A549 (cell line): ENCODE data around the gene OPA3. TPM values are rescaled to one million over a fixed set of nuclear protein-coding genes. Genes with fewer than 3 reads are reported as not detected.

ENCODE experiments used
- ATAC-seq, 2 experiments: fragments of 200-7000 bp in 1 of 2; fragments of >200 bp in 1 of 2; cut with Nextera tagmentation in 1 of 2; cut with Tn5 transposase in 1 of 2; 3 replicates each; pipeline versions ENCODE4 v1.8.0 to v1.9.1; 2018 to 2020; ENCODE audit warnings: mild to moderate bottlenecking in 1 of 2, moderate library complexity in 1 of 2
- CTCF ChIA-PET: fragments of 300-600 bp; sonication (Branson Sonifier 250); formaldehyde crosslinking; extraction: SDS; loops from one replicate; lab custom pipeline; 2021; ENCODE audit warnings: antibody characterized with exemption, inconsistent platforms; lab: Yijun Ruan, JAX
- POLR2A ChIA-PET: fragments of 350-600 bp; formaldehyde crosslinking; extraction: SDS; loops from one replicate; lab custom pipeline; 2021; ENCODE audit warnings: antibody characterized with exemption, inconsistent platforms; lab: Yijun Ruan, JAX
- DNase-seq, 2 experiments: peaks; one replicate each; pipeline versions ENCODE4 v3.0.0 to v3.0.0-alpha.2; 2011 to 2016; ENCODE audit warnings: low read depth in 1 of 2, low spot score in 1 of 2
- FAIRE-seq: peaks from 2 replicates; lab custom pipeline; 2011; peaks lifted over from hg19 to GRCh38; lab: Jason Lieb, UNC
- H3K27ac ChIP-seq, 2 experiments: fragments of >200 bp; sonication (Bioruptor Twin); formaldehyde crosslinking; 3 replicates each; pipeline ENCODE4 v1.5.1; 2016 to 2017
- H3K4me1 ChIP-seq: fragments of >200 bp; sonication (Bioruptor Twin); formaldehyde crosslinking; 3 replicates; pipeline ENCODE4 v1.6.1; 2016
- H3K4me2 ChIP-seq: fragments of >200 bp; sonication (Bioruptor Twin); formaldehyde crosslinking; 3 replicates; pipeline ENCODE4 v1.6.1; 2016
- H3K4me3 ChIP-seq: fragments of >200 bp; sonication (Bioruptor Twin); formaldehyde crosslinking; 3 replicates; pipeline ENCODE4 v1.5.1; 2016
- H3K9me3 ChIP-seq: fragments of >200 bp; sonication (Bioruptor Twin); formaldehyde crosslinking; 3 replicates; pipeline ENCODE4 v1.6.1; 2016
- CEBPB ChIP-seq, 2 experiments: fragments of >200 bp in 1 of 2; sonication (Bioruptor Twin) in 1 of 2; formaldehyde crosslinking in 1 of 2; IDR thresholded peaks; 2 replicates each; pipeline ENCODE4 v1.6.1; 2012 to 2016
- CHD2 ChIP-seq: fragments of 150-350 bp; IDR thresholded peaks from 2 replicates; pipeline ENCODE4 v1.6.1; 2014; ENCODE audit warnings: low read length; ENCODE audit not compliant: partially characterized antibody
- FOSB ChIP-seq: fragments of 250-450 bp; sonication (Bioruptor Pico); IDR thresholded peaks from 2 replicates; pipeline ENCODE4 v1.5.0; 2020; ENCODE audit warnings: mild to moderate bottlenecking, moderate library complexity
- FOSL2 ChIP-seq, 2 experiments: fragments of 450-650 bp in 1 of 2; fragments of >200 bp in 1 of 2; sonication (Bioruptor Twin) in 1 of 2; formaldehyde crosslinking; IDR thresholded peaks; 2 replicates each; pipeline versions ENCODE4 v1.5.0 to v1.6.1; 2016 to 2020; ENCODE audit warnings: mild to moderate bottlenecking in 1 of 2, moderate library complexity in 1 of 2
- FOXS1 ChIP-seq: fragments of 250-450 bp; sonication (Bioruptor Pico); IDR thresholded peaks from 2 replicates; pipeline ENCODE4 v1.5.0; 2020; ENCODE audit warnings: mild to moderate bottlenecking, moderate library complexity
- GATA3 ChIP-seq: IDR thresholded peaks from 2 replicates; pipeline ENCODE4 v1.6.1; 2012; ENCODE audit warnings: borderline replicate concordance
- HDAC2 ChIP-seq: fragments of 200-600 bp; sonication (generic); IDR thresholded peaks from 2 replicates; pipeline ENCODE4 v1.6.1; 2016
- HEYL ChIP-seq: fragments of 250-450 bp; sonication (Bioruptor Pico); IDR thresholded peaks from 2 replicates; pipeline ENCODE4 v1.8.0; 2021; ENCODE audit warnings: mild to moderate bottlenecking, moderate library complexity
- JUN ChIP-seq, 2 experiments: fragments of >200 bp; sonication (Bioruptor Twin); formaldehyde crosslinking; IDR thresholded peaks; 2 replicates in 1 of 2; 3 replicates in 1 of 2; pipeline ENCODE4 v1.6.1; 2016 to 2017
- MAFK ChIP-seq: fragments of 450-650 bp; IDR thresholded peaks from 2 replicates; pipeline ENCODE4 v1.6.1; 2014; ENCODE audit not compliant: partially characterized antibody
- MAX ChIP-seq: IDR thresholded peaks from 2 replicates; pipeline ENCODE4 v1.6.1; 2012
- MYC ChIP-seq: IDR thresholded peaks from 2 replicates; pipeline ENCODE4 v1.6.1; 2012; ENCODE audit warnings: mild to moderate bottlenecking, inconsistent platforms, low read length, improper control_type of control experiment, borderline replicate concordance
- NPAS2 ChIP-seq: fragments of 250-450 bp; sonication (Bioruptor Pico); IDR thresholded peaks from 2 replicates; pipeline ENCODE4 v1.8.0; 2022; ENCODE audit warnings: mild to moderate bottlenecking, moderate library complexity, borderline replicate concordance
- POLR2A ChIP-seq: IDR thresholded peaks from 2 replicates; pipeline ENCODE4 v1.6.1; 2012; ENCODE audit warnings: mild to moderate bottlenecking, low read length
- RCOR1 ChIP-seq: fragments of 150-350 bp; IDR thresholded peaks from 2 replicates; pipeline ENCODE4 v1.6.1; 2014; ENCODE audit warnings: antibody characterized with exemption, low read length, low read depth
- REST ChIP-seq: fragments of 200-600 bp; sonication (generic); IDR thresholded peaks from 2 replicates; pipeline ENCODE4 v1.6.1; 2016; ENCODE audit warnings: antibody characterized with exemption, mild to moderate bottlenecking, moderate library complexity
- TFCP2L1 ChIP-seq: fragments of 250-450 bp; sonication (Bioruptor Pico); IDR thresholded peaks from 2 replicates; pipeline ENCODE4 v1.5.0; 2021; ENCODE audit warnings: mild to moderate bottlenecking
- ZFP36 ChIP-seq: fragments of 450-650 bp; IDR thresholded peaks from 2 replicates; pipeline ENCODE4 v1.6.1; 2014; ENCODE audit warnings: borderline replicate concordance; ENCODE audit not compliant: partially characterized antibody
- ZSCAN20 ChIP-seq: fragments of 250-450 bp; sonication (Bioruptor Pico); IDR thresholded peaks from 2 replicates; pipeline ENCODE4 v1.8.0; 2022; ENCODE audit warnings: mild to moderate bottlenecking, moderate library complexity
- WGBS: methylation state at CpG from one replicate; pipeline ENCODE4 v1.1.6; 2017; ENCODE audit errors: missing lambda C conversion rate; 5-methylcytosine and 5-hydroxymethylcytosine counted together
- polyA plus RNA-seq, 4 experiments: library from polyadenylated mRNA; depleted of rRNA in 3 of 4; stranded (reverse); fragments of >200 nt; fragmentation: RNase III in 1 of 4; extraction: RNeasy Plus Mini Kit Qiagen cat#74134 plus additional on column Dnase treatment in 1 of 4; gene quantifications; 2 replicates in 3 of 4; 3 replicates in 1 of 4; pipeline ENCODE4 v1.2.3, GENCODE V29; 2011 to 2017
- TF ChIP-seq, protein P1 (sequence below): fragments of 250-450 bp; sonication (Bioruptor Pico); IDR thresholded peaks from 2 replicates; pipeline ENCODE4 v1.5.0; 2021; ENCODE audit warnings: mild to moderate bottlenecking, moderate library complexity, borderline replicate concordance

The OPA3 gene
- polyA plus RNA-seq, 2 of the 4 experiments (the other 2 are of a cell fraction) = 15.6 to 21.8 TPM

DNA sequence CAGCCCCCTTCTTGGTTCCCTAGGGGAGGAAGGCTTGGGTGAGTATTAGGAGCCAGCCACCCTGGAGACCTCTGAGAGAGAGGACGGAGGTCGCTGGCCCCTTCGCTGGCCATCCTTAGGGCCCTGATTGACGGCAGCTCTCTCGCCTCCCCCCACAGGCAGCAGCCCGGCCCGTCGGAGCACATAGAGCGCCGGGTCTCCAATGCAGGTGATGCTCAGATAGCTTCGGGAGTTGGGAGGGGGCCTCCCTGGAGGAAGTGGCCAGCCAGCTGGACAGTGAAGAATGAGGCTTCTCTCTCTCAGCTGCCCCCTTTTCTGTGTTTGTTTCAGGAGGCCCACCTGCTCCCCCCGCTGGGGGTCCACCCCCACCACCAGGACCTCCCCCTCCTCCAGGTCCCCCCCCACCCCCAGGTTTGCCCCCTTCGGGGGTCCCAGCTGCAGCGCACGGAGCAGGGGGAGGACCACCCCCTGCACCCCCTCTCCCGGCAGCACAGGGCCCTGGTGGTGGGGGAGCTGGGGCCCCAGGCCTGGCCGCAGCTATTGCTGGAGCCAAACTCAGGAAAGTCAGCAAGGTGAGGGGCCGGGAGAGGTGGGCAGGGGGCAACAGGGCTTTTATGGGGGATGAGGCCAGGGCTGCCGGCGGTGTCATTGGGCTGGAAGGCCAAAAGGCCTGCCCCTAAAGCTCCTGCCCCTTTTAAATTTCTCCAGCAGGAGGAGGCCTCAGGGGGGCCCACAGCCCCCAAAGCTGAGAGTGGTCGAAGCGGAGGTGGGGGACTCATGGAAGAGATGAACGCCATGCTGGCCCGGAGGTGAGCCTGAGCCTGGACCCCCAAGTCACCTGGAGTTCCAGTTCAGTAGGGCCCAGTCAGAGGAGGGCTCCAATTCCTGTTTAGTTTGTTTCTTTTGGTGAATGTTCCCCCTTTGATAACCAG is 62.3 kb downstream of the OPA3 start:
- ATAC-seq = no peak
- ChIA-PET POLR2A (interaction anchor here (0.6 kb wide), 1 partner anchor 119 kb away, joined by 3 read pairs; no protein-coding TSS in a partner anchor), CTCF (interaction anchor here (0.6 to 3.1 kb wide), 9 partner anchors 14 to 159 kb away, joined by 3 to 34 read pairs (median 5); no protein-coding TSS in a partner anchor)
- Histone ChIP-seq H3K4me2 (no peak overlapping the region), H3K4me1 (peaks cover 34% of the 10 kb centered on the region), H3K4me3 (no peak overlapping the region), H3K9me3 (no peaks in the 10 kb centered on the region), H3K27ac (peak overlapping the region in 1 of 2 experiments; percentile 24; a peak in 3 of 6 replicates)
- TF ChIP-seq JUN (IDR thresholded peaks at IDR 0.05) = no peak
- TF ChIP-seq POLR2A = no peak
- TF ChIP-seq RCOR1 = no peak
- TF ChIP-seq HEYL (CRISPR knock-in tag) = no peak
- TF ChIP-seq FOXS1 = no peak
- WGBS = 91% methylated on average over 17 of the region's 24 CpGs
- no peak for FAIRE-seq
- DNase-seq = no peak

DNA sequence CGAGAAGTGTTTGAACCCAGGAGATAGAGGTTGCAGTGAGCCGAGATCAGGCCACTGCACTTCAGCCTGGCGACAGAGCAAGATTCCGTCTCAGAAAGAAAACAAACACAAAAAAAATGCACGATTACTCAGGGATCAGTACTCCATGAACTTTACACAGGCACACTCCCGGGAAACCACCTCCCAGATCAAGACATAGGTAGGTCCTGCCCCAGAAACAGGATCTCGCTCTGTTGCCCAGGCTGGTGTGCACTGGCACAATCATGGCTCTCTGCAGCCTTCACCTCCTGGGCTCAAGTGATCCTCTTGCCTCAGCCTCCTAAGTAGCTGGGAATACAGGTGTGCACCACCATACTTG is 66.2 kb downstream of the OPA3 start:
- no peak overlapping the region for H3K4me2 ChIP-seq
- TF ChIP-seq, protein P1, sequence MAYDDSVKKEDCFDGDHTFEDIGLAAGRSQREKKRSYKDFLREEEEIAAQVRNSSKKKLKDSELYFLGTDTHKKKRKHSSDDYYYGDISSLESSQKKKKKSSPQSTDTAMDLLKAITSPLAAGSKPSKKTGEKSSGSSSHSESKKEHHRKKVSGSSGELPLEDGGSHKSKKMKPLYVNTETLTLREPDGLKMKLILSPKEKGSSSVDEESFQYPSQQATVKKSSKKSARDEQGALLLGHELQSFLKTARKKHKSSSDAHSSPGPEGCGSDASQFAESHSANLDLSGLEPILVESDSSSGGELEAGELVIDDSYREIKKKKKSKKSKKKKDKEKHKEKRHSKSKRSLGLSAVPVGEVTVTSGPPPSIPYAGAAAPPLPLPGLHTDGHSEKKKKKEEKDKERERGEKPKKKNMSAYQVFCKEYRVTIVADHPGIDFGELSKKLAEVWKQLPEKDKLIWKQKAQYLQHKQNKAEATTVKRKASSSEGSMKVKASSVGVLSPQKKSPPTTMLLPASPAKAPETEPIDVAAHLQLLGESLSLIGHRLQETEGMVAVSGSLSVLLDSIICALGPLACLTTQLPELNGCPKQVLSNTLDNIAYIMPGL (CRISPR knock-in tag) = no peak
- TF ChIP-seq FOSL2 (IDR thresholded peaks at IDR 0.05) (no peak), FOSL2 (CRISPR knock-in tag; IDR thresholded peaks at IDR 0.05) (no peak), MAX (no peak), ZSCAN20 (CRISPR knock-in tag) (no peak), MAFK (no peak), TFCP2L1 (CRISPR knock-in tag) (no peak), FOSB (CRISPR knock-in tag) (no peak)
- TF ChIP-seq, all 56 proteins: peak for 0
- no peak for FAIRE-seq
- Histone ChIP-seq H3K4me1 (peaks cover 70% of the 10 kb centered on the region), H3K4me3 (no peak overlapping the region), H3K9me3 (no peaks in the 10 kb centered on the region), H3K27ac (no peak overlapping the region)
- ChIA-PET POLR2A (no interaction called here), CTCF (interaction anchor here (1.2 to 2.2 kb wide), 5 partner anchors 8 to 163 kb away, joined by 3 to 8 read pairs (median 3); no protein-coding TSS in a partner anchor)
- WGBS = 37% methylated on average over 7 of the region's 7 CpGs
- peak in 1 of 2 experiments; percentile 6; a peak in 3 of 6 replicates for ATAC-seq
- peak in 1 of 2 experiments; percentile 61 for DNase-seq

- Histone ChIP-seq H3K4me2 (peak overlapping the region; percentile 7; the same call in 1 of the 3 replicates), H3K9me3 (no peaks in the 10 kb centered on the region), H3K4me3 (no peak overlapping the region), H3K4me1 (peaks cover 70% of the 10 kb centered on the region), H3K27ac (0 out of 6 replicates have a peak overlapping the region, but pooled peaks of 1 of the 2 experiments have one; percentile 6)
- FAIRE-seq = no peak
- ChIA-PET POLR2A (no interaction called here), CTCF (interaction anchor here (1.5 to 2.2 kb wide), 3 partner anchors 8 to 124 kb away, joined by 3 to 8 read pairs (median 3); no protein-coding TSS in a partner anchor)
- TF ChIP-seq ZFP36 (no peak), GATA3 (no peak), ZSCAN20 (CRISPR knock-in tag) (no peak), NPAS2 (no peak), MYC (no peak), HDAC2 (no peak), CEBPB (IDR thresholded peaks at IDR 0.05) (no peak), CHD2 (no peak), FOSL2 (IDR thresholded peaks at IDR 0.05) (no peak), FOSL2 (CRISPR knock-in tag; IDR thresholded peaks at IDR 0.05) (no peak), REST (no peak), TFCP2L1 (CRISPR knock-in tag) (no peak)
- DNase-seq = no peak
- no peak for ATAC-seq
- 91% methylated on average over 40 of the region's 50 CpGs for WGBS
These were observed 66.7 kb downstream of the OPA3 start for GRCh38 chr19:45517641-45518468.
